Measurements from ENCODE around the gene ZIC4. TPM values are rescaled to one million over a fixed set of nuclear protein-coding genes. Genes with fewer than 3 reads are reported as not detected.

Gene ZIC4
- total and polyA plus RNA-seq, 2 of the 4 experiments (the other 2 are of a cell fraction): not detected

DNA sequence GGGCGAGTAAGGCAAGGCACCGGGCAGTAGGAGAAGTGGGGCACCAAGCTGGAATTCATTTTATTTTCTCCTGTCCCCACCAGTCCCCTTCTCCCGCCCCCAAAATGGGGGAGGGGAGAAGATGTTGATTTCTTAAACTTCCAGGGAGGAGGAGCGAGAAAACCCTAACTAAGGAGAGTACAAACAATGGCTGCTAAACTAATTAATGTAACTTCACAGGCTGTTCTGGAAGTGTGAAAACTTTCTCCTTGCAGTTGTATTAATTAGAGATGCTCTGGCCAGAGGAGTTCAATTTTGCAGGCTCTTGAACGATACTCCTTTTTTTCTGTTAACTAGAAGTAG lies 11.5 kb downstream of the ZIC4 start:
- Histone ChIP-seq H4K5ac (ENCODE audit: low read depth, low read length) (no peak overlapping the region), H3K9ac (ENCODE audit: low read depth, low read length) (no peak overlapping the region), H3K56ac (ENCODE audit: extremely low read depth, insufficient read depth, low read length) (no peak overlapping the region), H3K4me2 (ENCODE audit: low read depth, low read length) (no peak overlapping the region), H3K9me3 (ENCODE audit: control insufficient read depth, insufficient read depth, low read length) (peaks cover 30% of the 10 kb centered on the region), H2AK9ac (replicated peaks; ENCODE audit: low read depth, low read length, poor library complexity) (no peak overlapping the region), H2BK120ac (ENCODE audit: low read depth, low read length) (no peak overlapping the region), H3K27ac (ENCODE audit: insufficient read depth, low read length) (no peak overlapping the region), H3K4ac (ENCODE audit: low read depth, low read length) (no peak overlapping the region), H4K91ac (ENCODE audit: insufficient read depth, low read depth, low read length) (no peak overlapping the region), H3K9me1 (ENCODE audit: insufficient read depth, low read length) (no peaks in the 10 kb centered on the region), H3K23ac (ENCODE audit: low read depth, low read length) (no peak overlapping the region), H4K20me1 (ENCODE audit: insufficient read depth, low read length) (no peaks in the 10 kb centered on the region; the same call in 1 of the 2 replicates), H2BK20ac (ENCODE audit: low read depth, low read length) (no peak overlapping the region), H3K36me3 (ENCODE audit: control insufficient read depth, insufficient read depth, low read length) (no peaks in the 10 kb centered on the region), H3K4me1 (ENCODE audit: control insufficient read depth, insufficient read depth, low read length) (no peaks in the 10 kb centered on the region), H2AFZ (replicated peaks; ENCODE audit: low read length, poor library complexity) (no peak overlapping the region), H3K4me3 (ENCODE audit: insufficient read depth, low read depth, low read length) (no peak overlapping the region), H2BK5ac (ENCODE audit: low read depth, low read length, poor library complexity, severe bottlenecking) (no peak overlapping the region), H3K18ac (ENCODE audit: low read depth, low read length) (no peak overlapping the region), H3K14ac (replicated peaks; ENCODE audit: low read depth, low read length) (no peak overlapping the region), H4K8ac (ENCODE audit: low read depth in 2 of 2, low read length in 2 of 2) (no peak overlapping the region), H3K79me1 (ENCODE audit: low read depth in 1 of 2, low read length in 2 of 2) (no peaks in the 10 kb centered on the region), H2BK15ac (ENCODE audit: low read depth, low read length) (no peak overlapping the region), H2AK5ac (ENCODE audit: low read depth, low read length) (no peak overlapping the region), H3K27me3 (ENCODE audit: control insufficient read depth, insufficient read depth, low read length) (peaks cover 91% of the 10 kb centered on the region)
- CTCF ChIA-PET: interaction anchor here (1.6 kb wide), 1 partner anchor 203 kb away, joined by 4 read pairs; no protein-coding TSS in a partner anchor
- no CpG with 5 or more reads among the region's 5 CpGs for WGBS, 2 experiments (ENCODE audit: extremely low coverage in 2 of 2, insufficient read length in 1 of 2)
- POLR2A ChIA-PET (ENCODE audit: unreplicated experiment): no interaction called here
- dilution Hi-C loops (cut with HindIII; ENCODE audit: low sequenced_read_pairs, unreplicated experiment) (no loop called here), in situ Hi-C loops (cut with MboI; ENCODE audit: low sequenced_read_pairs) (no loop called here), intact Hi-C loops (cut with micrococcal nuclease) (no loop called here)
- DNase-seq: no peak
- BruUV-seq (replicated peaks): no TSS peak
- TF ChIP-seq RAD21 (IDR thresholded peaks at IDR 0.05; ENCODE audit: low read length) (no peak), RFX5 (IDR thresholded peaks at IDR 0.05; ENCODE audit: low read depth, low read length) (no peak), CEBPB (IDR thresholded peaks at IDR 0.05; ENCODE audit: low read depth, low read length) (no peak), MAZ (IDR thresholded peaks at IDR 0.05; ENCODE audit: borderline replicate concordance, low read depth, low read length) (no peak), BHLHE40 (IDR thresholded peaks at IDR 0.05; ENCODE audit: low read depth, low read length) (no peak), NFE2L2 (IDR thresholded peaks at IDR 0.05; ENCODE audit: low read depth, low read length) (no peak), MAFK (IDR thresholded peaks at IDR 0.05; ENCODE audit: low read depth, low read length) (no peak), RCOR1 (IDR thresholded peaks at IDR 0.05; ENCODE audit: insufficient replicate concordance, low read length) (no peak)
- TF ChIP-seq, protein P1, sequence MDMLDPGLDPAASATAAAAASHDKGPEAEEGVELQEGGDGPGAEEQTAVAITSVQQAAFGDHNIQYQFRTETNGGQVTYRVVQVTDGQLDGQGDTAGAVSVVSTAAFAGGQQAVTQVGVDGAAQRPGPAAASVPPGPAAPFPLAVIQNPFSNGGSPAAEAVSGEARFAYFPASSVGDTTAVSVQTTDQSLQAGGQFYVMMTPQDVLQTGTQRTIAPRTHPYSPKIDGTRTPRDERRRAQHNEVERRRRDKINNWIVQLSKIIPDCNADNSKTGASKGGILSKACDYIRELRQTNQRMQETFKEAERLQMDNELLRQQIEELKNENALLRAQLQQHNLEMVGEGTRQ (IDR thresholded peaks at IDR 0.05; ENCODE audit: low read depth, low read length): no peak
- ATAC-seq (ENCODE audit: low read depth): no peak
